Measurements from ENCODE around the gene URI1.

DNA sequence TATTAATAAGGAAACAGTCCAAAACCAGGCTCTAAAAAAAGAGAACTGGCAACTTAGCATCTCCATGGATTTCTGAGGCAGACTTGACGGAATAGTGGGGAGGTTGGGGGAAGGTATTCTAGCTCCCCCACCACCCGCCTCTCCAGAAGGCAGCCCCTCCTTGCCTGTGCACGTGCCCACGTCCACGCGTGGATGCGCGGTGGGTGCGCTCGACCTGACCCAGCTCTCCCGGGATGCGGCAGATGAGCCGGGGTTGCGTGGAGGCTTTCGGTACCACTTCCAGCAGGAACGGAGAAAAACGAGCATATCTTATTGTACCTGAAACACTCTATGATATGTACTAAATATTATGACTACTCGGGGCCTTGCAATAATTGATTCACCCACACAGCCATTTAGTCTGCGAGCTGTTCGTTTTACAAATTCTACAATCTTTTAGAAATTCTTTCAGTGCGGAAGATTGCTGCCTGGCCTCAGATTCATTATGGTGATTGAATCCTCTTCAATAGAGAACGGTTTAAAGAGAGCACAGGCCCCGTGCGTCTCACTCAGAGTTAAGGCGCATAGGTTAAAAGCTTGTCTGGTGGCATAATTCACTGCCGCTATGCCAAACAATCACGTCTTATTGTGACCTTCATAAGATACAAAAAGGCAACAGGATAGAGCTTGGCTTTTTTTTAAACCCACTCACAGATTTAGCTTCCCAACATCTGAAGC is 117.9 kb downstream of the URI1 start:
- TF ChIP-seq CTCF (IDR thresholded peaks at IDR 0.05) (no peak), POLR2A (IDR thresholded peaks at IDR 0.05) (no peak)
